ENCODE data around the gene EMC6.

Gene EMC6

DNA sequence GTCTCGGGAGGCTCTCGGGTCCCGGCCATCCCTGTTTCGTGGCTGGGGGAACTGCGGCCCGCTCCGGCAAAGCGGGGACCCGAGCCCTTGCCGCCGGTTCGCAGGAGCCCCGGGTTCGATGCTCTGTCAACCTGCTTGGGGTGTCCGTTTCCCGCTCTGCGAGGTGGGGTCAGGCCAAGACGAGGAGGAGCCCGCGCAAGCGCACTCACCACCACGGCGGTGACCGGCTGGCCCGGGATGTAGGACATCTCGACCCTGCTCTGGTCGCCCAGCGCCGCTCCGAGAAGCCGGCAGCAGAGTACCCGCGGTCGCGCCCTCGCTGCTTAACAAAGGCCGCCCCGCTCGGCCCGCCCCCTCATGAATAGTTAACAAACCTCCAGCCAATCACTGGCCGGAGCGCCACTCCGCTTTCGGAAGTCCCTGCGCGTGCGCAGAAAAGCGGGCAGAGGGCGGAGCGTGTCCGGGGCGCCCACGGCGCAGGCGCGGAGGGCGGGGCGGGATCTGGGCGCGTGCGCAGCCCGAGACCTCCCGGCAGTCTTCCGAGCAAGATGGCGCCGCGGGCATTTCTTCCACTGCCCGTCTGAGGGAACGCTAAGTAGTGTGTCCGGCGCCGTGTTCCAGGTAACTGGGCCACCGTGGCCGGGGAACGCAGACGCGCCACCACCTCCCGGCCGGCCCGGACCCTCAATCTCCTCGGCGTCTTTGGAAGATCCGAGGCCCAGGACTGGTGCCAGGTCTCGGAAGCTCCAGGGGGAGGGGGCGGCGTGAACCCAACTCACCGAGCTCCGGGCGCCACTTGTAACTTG is at the start of gene EMC6, which contains the start of gene TAX1BP3:
TSS of gene EMC6 (plus strand) at position 534 of the 806 bp plus-strand sequence. CDS start 335 bp downstream, outside the sequence.
TSS of gene TAX1BP3 (minus strand) at position 300 of the 806 bp plus-strand sequence. CDS start at position 248, 52 bp downstream.
- peak; percentile 99 for DNase-seq

- DNase-seq, result no peak
Measured at GRCh38 chr17:3621146-3621720, 47.4 kb upstream of the EMC6 start.

DNA sequence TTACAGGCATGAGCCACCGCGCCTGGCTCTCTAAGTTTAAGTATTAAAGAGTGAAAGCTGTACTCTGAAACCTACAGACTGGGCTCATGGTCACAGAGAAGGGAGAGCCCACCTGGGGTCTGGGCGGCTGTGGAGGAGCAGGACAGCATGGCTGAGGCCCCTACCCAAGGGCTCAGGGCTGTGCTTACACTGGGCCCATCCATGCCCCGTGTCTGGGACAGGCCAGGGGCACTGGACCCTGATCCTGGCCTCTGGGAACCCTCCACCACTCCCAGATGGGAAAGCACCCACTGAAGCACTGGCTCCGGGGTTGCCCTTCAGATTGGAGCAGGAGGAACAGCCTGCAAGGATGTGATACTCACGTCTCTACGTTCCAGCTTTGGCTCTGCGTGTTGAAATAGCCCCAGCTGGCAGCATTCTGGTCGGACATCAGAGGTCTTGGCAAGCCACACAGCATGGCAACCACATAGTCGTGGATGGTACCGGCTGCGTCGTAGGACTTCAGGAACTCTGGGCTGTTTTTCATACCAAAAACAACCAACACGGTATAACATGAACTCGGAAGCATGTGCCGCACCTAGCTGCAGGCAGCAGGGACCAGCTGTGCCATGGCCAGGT is 45.5 kb upstream of the EMC6 start:
- no peak for DNase-seq

GRCh38 chr17:3626831-3627768 is 41.5 kb upstream of the EMC6 start:
- DNase-seq, result no peak

DNA sequence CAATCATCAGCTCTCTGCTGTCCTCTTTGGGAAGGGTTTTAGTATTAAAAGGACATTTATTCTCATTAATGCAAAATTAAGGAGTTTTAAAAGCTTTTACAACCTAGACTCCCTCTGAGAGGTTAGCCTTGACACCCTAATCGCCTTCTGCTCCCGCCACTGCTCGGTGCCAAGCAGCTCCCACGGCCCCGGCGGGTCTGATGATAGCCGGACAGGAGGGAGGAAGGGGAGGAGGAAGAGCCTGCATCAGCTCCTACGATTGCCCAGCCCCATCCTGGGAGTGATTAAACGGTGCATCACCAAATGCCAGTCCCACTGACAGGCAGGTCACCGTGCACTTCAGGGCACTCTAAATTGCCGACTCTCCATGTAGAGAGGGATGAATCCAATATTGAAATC is 40.8 kb upstream of the EMC6 start:
- DNase-seq, result no peak

DNA sequence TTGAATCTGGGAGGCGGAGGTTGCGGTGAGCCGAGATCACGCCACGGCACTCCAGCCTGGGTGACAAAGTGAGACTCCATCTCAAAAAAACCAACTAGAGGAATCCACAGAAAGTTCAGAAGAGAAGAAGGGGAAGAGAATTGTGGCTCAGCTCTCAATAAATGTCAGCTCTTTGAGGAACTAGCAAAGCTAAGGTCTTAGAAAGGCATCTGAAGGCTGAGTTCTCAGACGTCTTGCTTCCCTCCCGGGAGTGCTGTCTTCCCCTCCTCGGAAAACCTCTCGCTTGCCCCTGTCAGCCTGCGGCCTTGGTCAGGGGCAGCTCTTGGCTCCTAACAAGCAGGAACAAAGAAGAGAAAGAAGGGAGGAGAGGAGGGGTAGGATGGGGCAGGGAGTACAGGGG is 37.8 kb upstream of the EMC6 start:
- no peak for DNase-seq

- no peak for DNase-seq
Measured at GRCh38 chr17:3632287-3632686, 36.3 kb upstream of the EMC6 start.

GRCh38 chr17:3635474-3636153 is 33.0 kb upstream of the EMC6 start:
- DNase-seq, result no peak

- peak; percentile 90 for DNase-seq
Measured at GRCh38 chr17:3636154-3636907, 32.3 kb upstream of the EMC6 start, which contains the start of the genes CTNS and SHPK. Gene CTNS, plus strand, starts transcription at chr17:3636760. Its CDS starts 3,447 bp downstream, at chr17:3640207. Gene SHPK, minus strand, starts transcription at chr17:3636250. Its CDS starts 31 bp downstream, at chr17:3636219.

DNA sequence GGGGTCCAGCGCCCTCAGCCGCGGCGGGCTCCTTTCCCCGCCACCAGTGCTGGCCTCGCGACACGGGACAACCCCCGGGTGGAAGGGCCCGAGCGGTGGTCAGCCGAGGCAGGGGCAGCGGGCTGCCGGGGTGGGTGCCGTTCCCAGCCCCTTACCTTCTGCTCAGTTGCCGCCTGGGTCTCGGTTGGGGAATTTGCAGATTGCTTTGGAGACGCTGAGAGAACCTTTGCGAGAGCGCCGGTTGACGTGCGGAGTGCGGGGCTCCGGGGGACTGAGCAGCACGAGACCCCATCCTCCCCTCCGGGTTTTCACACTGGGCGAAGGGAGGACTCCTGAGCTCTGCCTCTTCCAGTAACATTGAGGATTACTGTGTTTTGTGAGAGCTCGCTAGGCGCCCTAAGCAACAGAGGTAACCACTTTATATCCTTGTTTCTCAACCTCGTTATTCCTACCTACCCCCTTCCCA is 31.7 kb upstream of the EMC6 start:
- no peak for DNase-seq

DNA sequence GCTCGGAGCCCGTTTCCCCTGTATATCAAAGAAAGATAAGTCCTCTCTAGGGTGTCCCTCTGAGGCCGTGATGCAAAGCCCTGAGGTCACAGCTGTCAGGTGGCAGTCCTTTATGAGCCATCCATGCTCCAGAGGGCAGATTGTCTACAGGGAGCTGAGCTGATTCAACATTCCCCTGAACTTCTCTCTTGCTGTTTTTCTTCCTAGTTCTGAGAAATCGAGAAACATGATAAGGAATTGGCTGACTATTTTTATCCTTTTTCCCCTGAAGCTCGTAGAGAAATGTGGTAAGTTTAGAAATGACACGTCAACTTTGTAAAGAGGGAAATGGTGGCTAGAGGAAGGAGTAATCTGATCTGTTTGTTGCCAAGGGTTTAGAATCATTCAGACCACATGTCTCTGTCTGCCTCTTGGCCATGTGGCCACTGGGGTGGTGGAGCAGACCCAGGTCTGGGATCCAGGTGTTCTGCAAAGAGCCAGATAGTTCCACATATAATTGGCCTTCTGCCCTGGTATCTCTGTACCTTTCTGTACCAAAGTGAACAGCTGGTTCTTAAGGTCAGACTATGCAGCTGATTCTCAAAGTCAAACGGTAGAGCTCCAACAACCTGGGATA is 28.5 kb upstream of the EMC6 start:
- DNase-seq, result no peak

- no peak for DNase-seq
Measured at GRCh38 chr17:3641014-3641413, 27.6 kb upstream of the EMC6 start.

DNA sequence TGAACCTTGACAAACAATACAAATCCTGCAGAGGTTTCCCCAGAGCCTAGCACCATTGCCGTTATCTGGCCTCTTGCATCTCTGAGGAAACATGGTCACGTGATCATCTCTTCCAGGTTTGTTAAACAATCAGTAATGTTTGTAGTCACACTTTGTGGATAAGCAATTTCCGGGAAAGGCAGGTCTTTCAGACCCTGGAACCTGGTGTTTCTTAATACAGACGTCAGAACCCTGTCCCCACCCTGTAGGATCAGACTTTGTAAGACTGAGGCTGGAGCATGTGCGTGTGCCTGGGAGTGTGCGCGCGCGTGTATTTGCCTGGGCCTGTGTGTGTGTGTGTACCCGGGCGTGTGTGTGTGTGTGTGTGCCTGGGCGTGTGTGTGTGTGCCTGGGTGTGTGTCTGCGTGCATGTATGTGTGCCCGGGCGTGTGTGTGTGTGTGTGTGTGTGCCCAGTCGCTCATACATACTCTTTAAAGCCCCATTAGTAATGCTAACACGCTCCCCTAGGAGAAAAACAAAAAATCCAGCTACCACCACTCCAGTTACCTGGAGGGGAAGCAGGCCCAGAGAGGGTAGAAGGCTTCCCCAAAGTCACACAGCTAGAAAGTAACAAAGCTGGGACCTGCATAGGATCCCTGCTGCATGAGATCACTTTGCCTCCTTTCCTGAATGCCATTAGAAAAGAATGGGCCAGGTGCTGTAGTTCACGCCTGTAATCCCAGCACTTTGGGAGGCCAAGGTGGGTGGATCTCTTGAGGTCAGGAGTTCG is 26.7 kb upstream of the EMC6 start:
- no peak for DNase-seq

DNA sequence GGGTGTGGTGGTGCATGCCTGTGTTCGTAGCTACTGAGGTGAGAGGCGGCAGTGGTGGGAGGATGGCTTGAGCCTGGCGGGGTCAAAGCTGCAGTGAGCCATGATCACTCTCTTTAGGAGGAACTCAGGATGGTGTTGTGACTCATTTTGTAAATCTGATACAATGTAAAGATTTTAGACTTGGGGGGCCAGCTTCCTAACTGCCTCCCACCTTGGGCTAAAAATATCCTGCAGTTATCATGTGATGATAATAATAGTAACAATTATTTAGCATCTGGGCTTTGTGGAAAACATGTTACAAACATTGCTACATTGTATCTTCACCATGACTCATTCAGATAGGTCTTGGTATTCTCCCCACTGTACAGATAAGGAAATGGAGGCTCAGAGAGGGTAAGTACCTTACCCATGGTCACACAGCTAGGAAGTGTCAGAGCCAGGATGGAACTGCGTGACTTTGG is 24.7 kb upstream of the EMC6 start:
- no peak for DNase-seq

- DNase-seq, result no peak
Measured at GRCh38 chr17:3645310-3645709, 23.3 kb upstream of the EMC6 start.

- DNase-seq, result no peak
Measured at GRCh38 chr17:3647251-3647650, 21.4 kb upstream of the EMC6 start.

DNA sequence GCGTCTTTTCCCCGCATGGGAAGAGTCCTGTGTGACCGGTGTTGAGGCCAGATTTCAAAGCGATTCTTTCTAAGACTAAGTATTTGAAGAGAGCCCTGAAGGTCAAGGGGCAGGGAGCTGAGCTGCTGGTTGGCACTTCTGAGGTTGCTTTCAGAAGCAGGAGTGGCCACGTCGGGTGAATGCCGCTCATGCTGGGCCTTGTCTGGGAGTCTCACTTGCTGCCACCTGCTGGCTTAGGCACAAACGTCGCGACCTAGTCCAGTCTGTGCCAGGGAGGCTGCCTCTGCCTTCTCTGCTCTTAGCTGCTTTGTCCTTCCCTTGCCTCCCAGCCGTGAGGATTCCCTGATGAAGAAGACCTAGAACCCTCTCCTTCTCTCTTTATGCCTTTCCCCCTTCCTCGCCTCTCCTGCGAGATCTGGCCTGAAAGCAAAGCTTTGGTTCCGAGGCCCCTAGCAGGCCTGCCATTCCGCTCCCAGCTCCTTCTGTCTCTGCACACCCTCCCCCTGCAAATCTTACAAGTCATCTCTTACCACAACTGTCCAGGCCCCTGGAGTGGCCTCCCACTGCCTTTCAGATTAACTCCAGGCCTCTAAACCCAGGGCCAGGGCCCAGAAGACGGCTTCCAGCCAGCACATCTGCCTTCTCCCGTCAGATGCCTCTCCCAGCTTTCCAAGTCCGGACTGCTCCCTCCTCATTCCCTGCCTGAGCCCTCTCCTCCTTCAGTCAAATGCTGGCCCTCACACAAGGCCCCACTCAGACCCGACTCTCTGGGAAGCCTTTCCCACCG is 20.6 kb upstream of the EMC6 start:
- no peak for DNase-seq

DNA sequence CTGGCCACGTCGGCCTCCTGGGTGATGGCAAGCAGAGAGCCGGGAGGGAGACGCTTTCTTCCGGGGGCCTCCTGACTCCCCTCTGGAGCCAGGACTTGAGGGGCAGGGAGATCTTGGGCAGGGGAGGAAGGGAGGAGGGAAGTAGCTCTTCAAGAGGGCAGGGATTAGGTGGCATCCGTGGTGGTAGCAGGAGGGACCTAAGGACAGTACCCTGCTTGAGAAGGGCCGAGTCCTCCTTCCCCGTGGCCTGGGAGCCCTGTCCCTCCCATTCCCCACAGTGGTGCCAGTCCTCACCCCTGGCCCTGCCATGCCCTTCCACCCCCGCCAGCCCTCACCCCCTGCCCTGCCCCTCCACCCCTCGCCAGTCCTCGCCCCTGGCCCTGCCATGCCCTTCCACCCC is 12.8 kb upstream of the EMC6 start:
- no peak for DNase-seq

DNA sequence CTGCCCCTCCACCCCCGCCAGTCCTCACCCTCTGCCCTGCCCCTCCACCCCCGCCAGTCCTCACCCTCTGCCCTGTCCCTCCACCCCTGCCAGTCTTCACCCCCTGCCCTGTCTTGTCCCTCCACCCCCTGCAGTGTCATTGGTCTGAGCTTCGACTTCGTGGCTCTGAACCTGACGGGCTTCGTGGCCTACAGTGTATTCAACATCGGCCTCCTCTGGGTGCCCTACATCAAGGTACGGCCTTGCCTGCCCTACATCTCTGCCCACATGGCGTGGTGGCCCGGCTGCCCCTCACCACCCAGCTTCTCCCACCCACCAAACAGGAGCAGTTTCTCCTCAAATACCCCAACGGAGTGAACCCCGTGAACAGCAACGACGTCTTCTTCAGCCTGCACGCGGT is 12.3 kb upstream of the EMC6 start:
- no peak for DNase-seq

Measured in activated CD4-positive, alpha-beta T cell treated with anti-CD3 and anti-CD28 coated beads for 1 hour (primary cell).